GM21381 (cell line): ENCODE data around the gene NKIRAS2.

Experiments used
- ATAC-seq: cut with Tn5 transposase; IDR thresholded peaks from one replicate; pipeline ENCODE4 v1.9.1; 2021; ENCODE audit warnings: mild to moderate bottlenecking, moderate library complexity; ENCODE audit not compliant: unreplicated experiment

NKIRAS2 gene

GRCh38 chr17:42025936-42026335 is 6.0 kb downstream of the NKIRAS2 start:
- ATAC-seq: no peak

GRCh38 chr17:42026857-42027589 is 7.1 kb downstream of the NKIRAS2 start:
- ATAC-seq: no peak

DNA sequence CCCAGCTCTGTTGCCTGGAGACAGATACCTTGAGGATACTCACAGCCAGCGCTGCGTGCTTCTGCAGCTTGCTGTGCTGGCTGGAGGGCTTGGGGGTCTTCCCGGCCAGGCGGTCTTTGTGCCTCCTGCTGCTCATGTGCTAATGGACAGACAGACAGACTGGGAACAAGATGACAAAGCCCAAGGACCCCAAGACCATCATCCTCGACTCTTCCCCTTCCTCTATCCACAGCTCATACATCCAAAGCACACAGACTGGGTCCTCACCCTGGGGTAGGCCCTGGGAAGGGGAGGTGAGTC is 7.7 kb downstream of the NKIRAS2 start:
- ATAC-seq: no peak

GRCh38 chr17:42027961-42028790 is 8.3 kb downstream of the NKIRAS2 start:
- ATAC-seq: no peak

- ATAC-seq: no peak
These were observed 8.9 kb downstream of the NKIRAS2 start for GRCh38 chr17:42028791-42029127.

DNA sequence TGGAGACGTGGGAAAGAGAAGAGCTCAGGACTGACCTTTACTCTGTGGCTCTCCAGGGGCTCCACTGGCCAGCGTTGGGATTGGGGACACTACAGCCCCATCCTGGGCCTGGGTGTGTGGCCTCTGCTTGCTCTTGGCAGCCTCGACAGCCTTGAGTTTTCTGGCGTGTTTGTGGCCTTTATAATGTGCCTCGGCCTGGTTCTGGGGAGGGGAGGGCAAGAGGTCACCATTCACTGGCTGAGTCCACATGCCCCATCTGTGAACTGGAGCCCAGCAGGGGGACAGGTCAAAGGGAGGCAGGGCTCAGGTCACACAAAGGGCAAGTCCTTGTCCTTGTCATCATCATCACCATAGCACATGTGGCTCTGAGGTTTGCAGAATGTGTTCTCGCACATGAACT is 11.7 kb downstream of the NKIRAS2 start:
- ATAC-seq: no peak

DNA sequence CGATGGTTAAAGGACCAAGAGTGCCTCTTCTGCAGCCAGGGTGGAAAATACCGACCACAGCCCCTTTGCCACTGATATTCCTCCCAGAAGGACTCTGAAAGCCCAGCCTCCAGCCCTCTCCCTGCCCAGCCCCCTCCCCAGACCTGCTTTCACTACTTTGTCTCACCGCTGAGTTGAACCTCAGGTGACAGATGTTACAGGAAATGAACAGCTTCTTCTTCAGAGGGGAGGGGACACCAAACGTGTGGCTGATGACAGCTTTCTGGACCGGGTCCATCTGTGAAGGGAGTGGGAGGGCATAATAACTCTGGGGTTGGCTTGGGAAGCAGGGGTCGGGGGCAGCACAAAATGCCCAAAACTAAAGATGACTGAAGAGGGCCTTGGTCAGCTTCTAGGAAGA is 14.2 kb downstream of the NKIRAS2 start:
- ATAC-seq: no peak

GRCh38 chr17:42038221-42038973 is 18.5 kb downstream of the NKIRAS2 start:
- no peak for ATAC-seq

GRCh38 chr17:42039794-42040763 is 20.2 kb downstream of the NKIRAS2 start:
- no peak for ATAC-seq

- no peak for ATAC-seq
These were observed 20.9 kb downstream of the NKIRAS2 start for GRCh38 chr17:42040818-42041217.

DNA sequence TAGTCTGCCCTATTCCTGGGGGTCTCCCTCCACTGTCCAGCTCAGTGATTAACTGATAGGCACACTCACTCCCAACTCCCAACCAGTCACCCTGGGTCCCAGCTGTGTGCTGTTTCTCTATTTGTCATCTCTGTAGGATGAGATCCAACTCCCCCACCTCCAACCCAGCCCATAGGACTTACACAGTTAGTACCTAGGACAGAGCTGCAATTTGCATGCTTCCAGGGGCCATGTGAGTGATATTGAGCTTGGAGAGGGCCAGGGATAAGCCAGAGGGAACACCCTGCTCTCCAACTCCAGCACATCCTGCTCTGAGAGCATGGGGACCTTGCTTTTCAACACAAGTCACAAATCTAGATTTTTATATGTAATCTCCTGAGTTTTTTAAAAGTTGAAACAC is 21.7 kb downstream of the NKIRAS2 start:
- ATAC-seq: no peak

GRCh38 chr17:42042598-42043319 is 22.9 kb downstream of the NKIRAS2 start:
- ATAC-seq: no peak

DNA sequence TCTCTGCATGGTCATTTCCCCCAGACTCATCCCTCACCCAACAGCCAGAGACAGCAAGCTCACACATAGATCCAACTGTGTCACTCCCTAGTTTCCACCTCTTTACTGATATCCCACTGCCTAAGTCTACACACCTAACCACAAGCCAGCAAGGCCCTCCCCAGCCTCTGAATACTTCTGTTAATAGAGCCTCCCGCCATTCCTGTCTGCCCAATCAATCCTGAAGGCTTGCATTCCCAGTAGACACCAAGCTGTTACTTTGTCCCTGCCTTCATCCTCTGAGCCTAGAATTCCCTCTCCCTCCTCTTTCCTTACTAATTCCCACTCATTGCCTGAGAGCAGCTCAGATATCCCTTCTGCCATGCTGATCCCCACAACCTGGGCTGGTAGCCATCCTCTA is 25.8 kb downstream of the NKIRAS2 start:
- ATAC-seq: no peak

- ATAC-seq: no peak
These were observed 27.5 kb downstream of the NKIRAS2 start for GRCh38 chr17:42047343-42047742.

DNA sequence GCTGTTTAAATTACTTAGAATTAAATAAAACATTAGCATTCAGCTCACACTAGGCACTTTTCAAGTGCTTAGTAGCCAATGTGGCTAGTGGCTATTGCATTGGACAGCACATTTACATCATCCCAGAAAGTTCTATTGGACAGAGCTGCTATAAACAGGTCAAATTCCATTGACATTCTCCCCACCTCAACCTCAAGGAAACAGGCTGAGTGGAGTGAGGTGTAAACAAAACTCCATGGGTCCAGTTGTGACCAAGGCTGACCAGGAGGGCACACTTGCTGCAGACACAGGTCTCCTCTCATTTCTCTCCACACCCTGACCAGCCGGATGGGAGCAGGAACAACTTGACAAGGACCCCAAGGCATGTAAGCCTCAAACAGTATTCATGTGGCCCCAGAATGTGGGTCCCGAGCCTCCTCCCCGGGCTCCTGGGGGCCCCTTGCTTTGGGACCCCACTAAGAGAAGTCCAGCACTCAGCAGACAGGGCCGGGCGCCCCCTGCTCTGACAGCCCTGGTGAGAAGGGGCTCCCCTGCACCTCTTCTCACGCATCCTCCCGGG is 30.0 kb downstream of the NKIRAS2 start:
- no peak for ATAC-seq

- no peak for ATAC-seq
These were observed 30.6 kb downstream of the NKIRAS2 start, which contains the start of gene C17orf113 for GRCh38 chr17:42050393-42051012. Gene C17orf113 (minus strand): TSS chr17:42050601. CDS start chr17:42043376, 7,225 bp downstream.

DNA sequence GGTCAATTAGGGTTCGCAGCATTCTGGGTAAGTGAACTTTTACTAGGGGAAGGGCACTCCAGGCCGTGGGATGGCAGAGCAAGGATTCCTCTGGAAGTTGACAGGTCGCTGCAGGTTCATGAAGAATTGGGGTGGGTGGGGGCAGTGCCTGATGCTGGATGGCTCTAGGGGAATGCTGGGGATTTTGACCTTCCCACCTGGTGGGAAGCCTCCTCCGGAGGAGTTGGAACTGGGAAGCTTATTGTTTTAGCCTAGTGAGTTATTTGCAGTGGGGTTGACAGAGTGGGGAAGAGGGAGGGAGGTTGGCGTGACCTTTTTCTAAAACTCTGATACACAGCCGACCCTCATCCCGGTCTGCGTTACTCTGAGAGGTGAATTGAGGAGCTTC is 31.1 kb downstream of the NKIRAS2 start:
- ATAC-seq: no peak

GRCh38 chr17:42051645-42052044 is 31.8 kb downstream of the NKIRAS2 start:
- ATAC-seq: no peak

GRCh38 chr17:42052346-42052877 is 32.5 kb downstream of the NKIRAS2 start:
- no peak for ATAC-seq
